Mammary epithelial cell (primary cell): Measurements from ENCODE around the gene HEATR5A.

ENCODE experiments used
- EZH2 ChIP-seq: IDR thresholded peaks from 2 replicates; pipeline ENCODE4 v1.6.1; 2012; ENCODE audit warnings: low read length, inconsistent platforms, borderline replicate concordance
- TF ChIP-seq, protein P1 (sequence below), 2 donors: IDR thresholded peaks in 1 of 2; conservative IDR thresholded peaks in 1 of 2; 2 replicates each; pipeline ENCODE4 v1.5.1; 2011 to 2012; ENCODE audit warnings: inconsistent platforms in 2 of 2, low read length in 2 of 2, mild to moderate bottlenecking in 2 of 2, control low read depth in 1 of 2, low read depth in 1 of 2; ENCODE audit not compliant: insufficient read depth in 1 of 2; ENCODE audit errors: extremely low read depth in 1 of 2

DNA sequence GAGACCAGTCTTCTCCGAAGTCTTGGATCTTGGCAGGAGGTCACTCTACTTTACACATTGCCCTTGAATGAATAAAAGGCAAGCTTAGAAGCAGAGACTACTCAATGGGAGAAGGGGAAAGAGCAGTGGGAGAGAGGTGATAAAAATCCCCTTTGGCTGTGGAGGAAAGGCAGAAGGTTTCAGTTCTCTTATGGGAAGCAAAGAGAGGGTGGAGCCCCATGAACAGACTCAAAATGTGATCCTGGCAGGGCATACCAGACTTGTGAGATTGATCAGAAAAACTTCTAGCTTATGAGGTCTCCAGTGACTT lies 163.2 kb downstream of the HEATR5A start:
- TF ChIP-seq, protein P1, sequence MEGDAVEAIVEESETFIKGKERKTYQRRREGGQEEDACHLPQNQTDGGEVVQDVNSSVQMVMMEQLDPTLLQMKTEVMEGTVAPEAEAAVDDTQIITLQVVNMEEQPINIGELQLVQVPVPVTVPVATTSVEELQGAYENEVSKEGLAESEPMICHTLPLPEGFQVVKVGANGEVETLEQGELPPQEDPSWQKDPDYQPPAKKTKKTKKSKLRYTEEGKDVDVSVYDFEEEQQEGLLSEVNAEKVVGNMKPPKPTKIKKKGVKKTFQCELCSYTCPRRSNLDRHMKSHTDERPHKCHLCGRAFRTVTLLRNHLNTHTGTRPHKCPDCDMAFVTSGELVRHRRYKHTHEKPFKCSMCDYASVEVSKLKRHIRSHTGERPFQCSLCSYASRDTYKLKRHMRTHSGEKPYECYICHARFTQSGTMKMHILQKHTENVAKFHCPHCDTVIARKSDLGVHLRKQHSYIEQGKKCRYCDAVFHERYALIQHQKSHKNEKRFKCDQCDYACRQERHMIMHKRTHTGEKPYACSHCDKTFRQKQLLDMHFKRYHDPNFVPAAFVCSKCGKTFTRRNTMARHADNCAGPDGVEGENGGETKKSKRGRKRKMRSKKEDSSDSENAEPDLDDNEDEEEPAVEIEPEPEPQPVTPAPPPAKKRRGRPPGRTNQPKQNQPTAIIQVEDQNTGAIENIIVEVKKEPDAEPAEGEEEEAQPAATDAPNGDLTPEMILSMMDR (conservative IDR thresholded peaks at IDR 0.05 in 1 of 2, IDR thresholded peaks at IDR 0.05 in 1 of 2; ENCODE audit: extremely low read depth in 1 of 2, insufficient read depth in 1 of 2, low read depth in 1 of 2, low read length in 2 of 2): no peak
- no peak for TF ChIP-seq EZH2
